Stimulated activated CD4-positive, alpha-beta T cell treated with anti-CD3 and anti-CD28 coated beads, Interleukin-4, amount 100 ng/mL, for 48 hours (primary cell): Measurements from ENCODE around the gene DLGAP1.
A peak's percentile ranks its signal among the peaks of the same experiment; 100 is the strongest.
"Not testable (repeated sequence)": the region's sequence is repeated elsewhere in the genome, so short reads cannot be mapped to it uniquely, and the experiment has no call there.

ENCODE experiments used
- DNase-seq, 2 donors: peaks; one replicate each; pipeline ENCODE4 v3.0.0-alpha.2; 2020; ENCODE audit warnings: low read depth in 2 of 2

The DLGAP1 gene

DNA sequence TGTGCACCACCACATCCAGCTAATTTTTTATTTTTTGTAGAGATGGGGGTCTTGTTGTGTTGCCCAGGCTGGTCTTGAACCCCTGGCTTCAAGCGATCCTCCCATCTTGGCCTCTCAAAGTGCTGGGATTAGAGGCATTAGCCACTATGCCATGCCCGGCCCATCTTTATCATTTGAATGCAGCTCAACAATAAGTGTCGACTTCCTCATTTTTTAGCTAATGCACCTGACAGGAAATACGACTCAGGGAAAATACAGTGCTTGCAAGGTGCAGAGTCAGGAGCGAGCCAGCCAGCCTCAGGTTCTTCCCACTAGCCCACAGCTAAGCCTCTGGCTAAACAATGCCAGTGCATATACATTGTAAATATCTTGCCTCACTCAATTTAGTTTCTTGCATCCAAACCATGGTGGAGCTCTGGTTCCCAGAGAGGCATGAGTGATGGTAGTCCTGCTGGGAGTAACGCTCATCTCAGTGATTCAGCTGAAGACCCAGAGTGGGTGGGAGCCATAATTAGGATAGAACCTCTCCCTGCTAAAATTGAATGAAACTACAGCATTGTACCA is 870.1 kb downstream of the DLGAP1 start:
- DNase-seq, result no peak

DNA sequence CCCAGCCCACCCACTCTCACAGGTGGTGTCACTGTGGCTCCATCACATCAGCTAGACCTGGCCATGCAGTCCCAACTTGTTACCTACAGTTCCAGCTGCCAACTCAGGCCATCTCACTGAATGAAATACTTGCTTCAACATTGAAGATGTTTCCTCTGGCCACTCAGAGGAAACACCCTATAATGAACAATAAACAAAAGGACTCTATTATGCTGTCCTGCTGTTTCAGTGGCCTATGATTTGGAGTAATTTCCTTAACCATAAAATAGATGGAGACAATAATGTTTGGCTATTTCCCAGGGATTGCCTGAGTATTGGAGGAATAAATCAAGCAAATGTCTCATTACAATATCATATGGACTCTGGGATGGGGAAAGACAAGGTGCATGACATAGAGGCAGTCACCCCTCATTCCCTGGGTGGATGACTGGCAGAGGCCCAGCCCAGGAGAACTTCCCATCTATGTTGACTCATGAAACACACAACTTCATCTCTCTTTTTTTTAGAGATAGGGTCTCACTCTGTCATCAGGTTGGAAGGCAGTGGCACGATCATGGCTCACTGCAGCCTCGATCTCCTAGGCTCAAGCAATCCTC is 870.7 kb downstream of the DLGAP1 start:
- no peak for DNase-seq

DNA sequence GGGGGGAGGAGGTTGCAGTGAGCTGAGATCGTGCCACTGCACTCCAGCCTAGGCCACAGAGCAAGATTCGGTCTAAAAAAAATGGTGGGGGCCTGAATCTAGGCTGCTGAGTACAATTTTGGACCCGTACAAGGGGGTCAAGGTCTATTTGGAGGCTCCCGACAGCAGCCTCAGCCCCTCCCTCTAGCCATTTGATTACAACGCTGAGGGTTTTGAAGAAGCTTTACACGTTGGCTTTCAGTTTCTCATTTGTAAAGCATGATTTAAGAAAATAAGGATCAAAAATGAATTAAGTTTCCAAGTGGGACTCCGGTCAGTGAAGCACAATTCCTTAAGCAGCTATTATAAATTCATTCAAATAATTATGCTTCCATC is 871.2 kb downstream of the DLGAP1 start:
- no peak for DNase-seq

DNA sequence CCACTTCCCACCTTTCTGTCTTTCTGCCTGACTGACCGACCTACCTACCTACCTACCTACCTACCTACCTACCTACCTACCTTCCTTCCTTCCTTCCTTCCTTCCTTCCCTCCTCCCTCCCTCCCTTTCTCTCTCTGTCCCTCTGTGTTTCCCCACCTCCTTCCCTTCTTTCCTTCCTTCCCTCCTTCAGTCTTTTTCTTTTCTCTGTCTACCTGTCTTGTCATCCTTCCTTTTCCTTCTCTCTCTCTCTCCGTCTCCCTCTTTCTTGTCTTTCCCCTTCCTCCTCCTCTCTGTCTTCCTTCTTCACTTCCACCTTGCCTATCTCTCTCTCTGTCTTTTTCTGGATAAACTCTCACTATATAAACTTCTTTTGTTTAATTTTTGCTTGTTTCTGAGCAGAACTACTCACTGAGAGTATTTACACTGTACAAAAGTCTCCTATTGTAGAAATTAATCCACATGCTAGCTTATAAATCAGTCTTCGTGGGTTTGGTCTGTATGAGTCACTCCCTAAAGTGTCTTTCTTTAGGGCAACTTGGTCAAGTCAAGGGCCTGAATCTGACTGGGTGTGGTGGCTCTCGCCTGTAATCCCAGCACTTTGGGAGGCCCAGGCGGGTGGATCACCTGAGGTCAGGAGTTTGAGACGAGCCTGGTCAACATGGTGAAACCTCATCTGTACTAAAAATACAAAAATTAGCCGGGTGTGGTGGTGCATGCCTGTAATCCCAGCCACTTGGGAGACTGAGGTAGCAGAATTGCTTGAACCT is 871.8 kb downstream of the DLGAP1 start:
- DNase-seq, result not testable (repeated sequence)

DNA sequence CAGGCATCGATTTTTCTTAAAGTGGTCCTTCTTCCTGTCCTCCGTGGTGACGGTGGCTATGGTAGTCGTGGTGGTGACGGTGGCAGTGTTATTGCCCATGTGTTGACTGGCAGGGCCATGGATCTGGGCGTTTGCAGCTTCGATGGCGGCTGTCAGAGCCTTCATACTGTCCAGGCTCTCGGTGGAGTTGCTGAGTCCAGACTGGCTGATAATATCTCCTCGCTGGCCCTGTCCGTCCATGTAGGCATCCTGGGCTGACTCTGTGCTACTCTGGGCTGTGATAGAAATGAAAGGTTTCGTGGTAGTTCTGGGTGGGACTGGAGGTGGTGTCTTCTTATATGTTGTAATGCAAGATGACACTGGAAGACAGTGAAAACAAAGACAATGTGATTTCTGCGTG is 873.2 kb downstream of the DLGAP1 start:
- no peak for DNase-seq

DNA sequence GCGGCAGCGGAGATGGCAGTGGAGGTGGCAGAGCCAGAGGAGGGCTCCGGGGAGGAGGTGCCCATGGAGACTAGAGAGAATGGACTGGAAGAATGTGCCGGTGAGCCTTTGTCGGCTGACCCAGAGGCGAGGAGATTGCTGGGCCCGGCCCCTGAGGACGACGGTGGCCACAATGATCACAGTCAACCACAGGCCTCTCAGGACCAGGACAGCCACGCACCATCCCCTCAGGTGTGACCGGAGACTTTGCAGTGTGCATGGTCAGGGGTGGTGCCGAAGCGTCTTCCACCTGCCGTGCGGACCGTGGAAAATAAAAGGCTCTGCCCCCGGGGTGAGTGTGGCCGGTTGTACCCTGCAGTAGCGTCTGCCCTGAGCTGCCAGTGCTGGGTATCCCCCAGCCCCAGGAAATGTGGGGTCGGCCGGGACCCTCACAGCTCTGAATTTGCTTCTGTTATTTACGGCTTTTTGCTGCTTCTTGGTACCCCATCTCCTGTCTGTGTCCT is 874.5 kb downstream of the DLGAP1 start:
- not testable (repeated sequence) for DNase-seq

DNA sequence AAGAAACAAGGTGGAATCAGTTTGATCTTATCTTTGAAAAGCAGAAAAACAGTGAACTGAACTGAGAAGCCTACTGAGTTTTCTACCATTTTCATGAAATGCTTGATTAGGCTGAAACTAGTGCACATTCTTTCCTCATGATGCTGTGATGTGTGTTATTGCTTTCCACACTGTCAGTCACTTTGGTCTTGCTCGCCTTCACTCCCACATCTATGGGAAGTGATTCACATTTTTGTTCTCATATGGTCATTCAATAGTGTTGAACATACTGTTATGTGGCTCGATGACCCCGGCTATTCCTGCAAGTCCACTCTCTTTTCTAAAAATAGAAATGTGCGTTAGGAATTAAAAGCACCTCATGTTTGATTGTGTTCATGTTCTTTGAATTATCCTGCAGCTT is 875.4 kb downstream of the DLGAP1 start:
- DNase-seq, result no peak

DNA sequence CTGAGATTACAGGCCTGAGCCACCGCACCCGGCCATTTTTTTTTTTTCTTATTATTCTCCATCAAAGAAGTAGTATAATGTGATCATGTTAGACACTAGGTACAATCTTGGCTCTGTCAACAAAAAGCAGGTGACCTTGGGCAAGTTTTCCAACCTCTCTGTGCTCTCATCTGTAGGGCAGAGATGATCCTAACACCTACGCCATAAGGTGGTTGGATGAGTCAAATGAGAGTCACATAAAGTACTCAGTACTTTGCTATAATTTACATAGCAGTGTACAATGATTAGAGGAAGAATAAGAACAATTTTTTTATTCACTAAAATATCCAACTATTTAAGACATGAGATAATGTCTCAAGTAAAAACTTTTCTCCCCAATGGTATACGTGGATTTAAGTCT is 876.5 kb downstream of the DLGAP1 start:
- no peak for DNase-seq

DNA sequence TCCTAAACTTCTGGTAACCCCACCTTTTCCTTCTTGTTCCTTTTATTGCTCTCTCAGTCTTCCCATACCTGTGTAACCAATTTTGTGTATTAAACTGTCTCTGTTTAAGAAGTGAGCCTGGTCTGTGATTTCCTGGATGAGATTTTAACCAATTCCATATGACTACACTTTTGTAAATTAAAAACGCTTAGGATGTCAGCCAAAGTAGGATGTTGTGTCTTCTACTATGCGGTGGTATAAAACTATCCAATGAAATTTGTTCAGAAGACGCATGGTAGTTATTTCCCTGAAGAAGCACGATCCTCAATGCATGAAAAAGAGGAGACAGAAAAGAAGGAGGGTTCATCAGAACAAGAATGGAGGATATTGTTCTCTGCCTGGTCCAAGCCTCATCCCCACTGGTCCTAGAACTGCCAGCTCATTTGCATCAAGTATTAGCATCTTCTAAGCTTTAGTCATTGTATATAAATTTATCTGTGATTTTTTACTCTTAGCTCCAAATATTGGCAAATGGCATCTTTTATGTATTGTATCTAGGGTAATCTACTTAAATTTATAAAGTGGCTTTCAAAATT is 877.7 kb downstream of the DLGAP1 start:
- no peak for DNase-seq

DNA sequence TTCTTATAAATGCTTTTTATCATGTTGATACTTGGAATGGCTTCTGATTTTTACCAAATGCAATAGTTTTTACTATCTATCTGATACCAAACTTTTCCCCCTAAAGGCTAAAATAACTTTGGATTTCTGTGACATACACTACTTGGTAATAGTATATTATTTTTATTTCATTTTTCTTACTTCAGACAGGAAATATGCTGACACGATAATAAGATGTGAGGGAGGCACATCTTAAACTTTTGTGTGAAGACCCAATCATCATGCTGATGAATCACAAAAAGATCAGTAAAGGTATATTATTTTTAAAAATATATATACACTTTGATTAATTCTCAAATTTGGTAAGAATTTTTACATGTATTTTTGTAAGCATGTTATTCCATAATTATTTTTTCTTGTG is 882.3 kb downstream of the DLGAP1 start:
- no peak for DNase-seq

DNA sequence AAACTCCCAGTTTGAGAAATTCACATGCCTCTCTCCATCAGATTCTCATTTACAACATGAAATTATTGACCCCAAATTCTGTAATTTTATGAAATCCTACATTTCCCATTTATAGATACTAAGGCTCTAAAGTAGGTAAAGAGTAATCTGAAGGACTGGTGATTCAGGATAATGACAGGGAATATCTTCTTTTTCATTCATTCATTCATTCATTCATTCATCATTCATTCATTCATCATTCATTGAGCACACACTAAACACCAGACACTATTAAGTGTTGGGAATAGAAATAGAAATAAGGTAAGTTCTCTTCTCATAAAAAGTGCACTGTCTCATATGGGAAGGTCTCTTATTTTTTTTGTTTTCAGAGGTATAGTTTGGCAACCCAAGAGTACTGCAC is 888.3 kb downstream of the DLGAP1 start:
- no peak for DNase-seq

DNA sequence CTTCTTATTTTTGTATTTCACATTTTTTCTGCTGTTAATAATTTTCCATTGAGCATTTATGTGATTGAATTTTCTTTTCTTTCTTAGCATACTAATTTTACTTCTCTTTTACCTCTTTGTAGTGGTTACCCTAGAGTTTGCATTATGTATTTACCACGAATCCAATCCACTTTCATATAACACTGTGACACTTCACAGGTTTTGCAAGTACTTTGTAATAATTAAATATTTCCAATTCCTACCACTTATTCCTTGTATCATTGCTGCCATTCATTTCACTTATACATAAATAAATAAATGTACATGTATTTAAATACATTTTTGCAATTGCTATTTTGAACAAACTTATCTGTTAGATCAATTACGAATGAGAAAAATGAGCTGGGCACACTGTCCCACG is 894.4 kb downstream of the DLGAP1 start:
- DNase-seq, result no peak

DNA sequence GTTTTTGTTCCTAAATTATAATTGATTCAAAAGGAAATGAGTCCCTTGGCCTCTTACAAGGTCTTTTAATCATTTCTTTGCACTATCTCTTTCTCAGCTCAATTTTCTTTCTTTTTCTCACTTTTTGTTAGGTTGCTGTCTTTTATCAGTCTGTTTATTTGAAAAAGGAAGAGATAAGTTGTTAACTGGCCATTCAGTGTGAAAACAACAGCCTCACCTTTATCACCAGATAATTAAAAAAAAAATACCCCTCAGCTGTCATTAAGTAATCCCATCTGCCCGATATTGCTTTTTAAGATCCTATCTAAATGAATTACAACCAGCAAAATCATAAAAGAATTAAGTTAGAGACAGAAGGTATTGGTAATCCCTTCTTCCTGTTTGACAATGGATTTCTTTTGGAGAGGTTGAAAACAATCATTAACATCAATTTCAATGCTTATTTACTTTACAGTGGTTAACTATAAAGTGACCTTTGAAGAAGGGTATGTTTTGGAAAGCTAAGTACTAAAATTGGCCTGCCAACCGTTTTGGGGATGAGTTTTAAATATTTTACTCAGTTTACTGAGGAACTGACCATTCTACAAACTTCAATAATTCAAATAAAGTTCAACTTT is 900.2 kb downstream of the DLGAP1 start:
- no peak for DNase-seq

DNA sequence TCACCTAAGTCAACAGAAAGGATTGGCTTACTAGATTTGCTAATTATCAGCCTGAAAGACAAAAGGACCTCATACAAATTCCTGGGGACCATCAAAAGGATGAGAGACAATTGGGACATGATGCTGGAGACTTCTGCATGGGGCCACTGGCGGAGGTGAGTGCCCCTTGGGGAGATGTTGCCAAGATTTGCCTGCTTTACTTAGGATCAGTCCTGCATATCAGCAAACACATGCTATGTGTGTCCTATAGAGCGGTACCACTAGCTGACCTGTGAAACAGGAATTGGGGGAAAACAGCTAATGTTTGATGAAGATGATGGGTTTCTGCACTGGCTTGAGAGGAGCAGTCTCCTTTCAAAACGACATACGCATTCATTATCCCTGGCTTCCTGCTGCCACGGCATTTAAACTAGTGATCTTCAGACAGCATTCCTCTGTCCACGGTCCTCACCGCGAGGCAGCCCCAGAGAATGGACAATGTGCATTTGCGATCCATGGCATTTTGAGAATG is 901.0 kb downstream of the DLGAP1 start:
- DNase-seq, result no peak

DNA sequence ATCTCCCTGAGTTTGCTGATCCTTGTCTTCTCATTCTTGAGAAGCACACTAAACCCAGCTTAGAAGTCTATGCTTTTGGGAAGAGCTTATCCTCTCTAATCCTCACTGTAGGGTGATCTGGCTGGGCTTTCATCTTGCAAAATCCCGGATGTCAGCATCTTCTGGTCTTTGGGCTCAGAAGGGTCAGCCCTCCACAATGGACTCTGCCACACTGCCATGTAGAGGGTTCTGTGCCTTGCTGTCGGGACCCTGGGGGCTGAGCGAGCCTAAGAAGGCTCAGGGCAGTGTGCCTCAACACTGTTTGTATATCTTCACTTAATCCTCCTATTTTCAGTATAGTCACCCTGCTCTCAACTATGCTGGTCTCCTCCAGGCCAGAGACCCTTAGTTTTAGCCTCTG is 902.8 kb downstream of the DLGAP1 start:
- no peak for DNase-seq

DNA sequence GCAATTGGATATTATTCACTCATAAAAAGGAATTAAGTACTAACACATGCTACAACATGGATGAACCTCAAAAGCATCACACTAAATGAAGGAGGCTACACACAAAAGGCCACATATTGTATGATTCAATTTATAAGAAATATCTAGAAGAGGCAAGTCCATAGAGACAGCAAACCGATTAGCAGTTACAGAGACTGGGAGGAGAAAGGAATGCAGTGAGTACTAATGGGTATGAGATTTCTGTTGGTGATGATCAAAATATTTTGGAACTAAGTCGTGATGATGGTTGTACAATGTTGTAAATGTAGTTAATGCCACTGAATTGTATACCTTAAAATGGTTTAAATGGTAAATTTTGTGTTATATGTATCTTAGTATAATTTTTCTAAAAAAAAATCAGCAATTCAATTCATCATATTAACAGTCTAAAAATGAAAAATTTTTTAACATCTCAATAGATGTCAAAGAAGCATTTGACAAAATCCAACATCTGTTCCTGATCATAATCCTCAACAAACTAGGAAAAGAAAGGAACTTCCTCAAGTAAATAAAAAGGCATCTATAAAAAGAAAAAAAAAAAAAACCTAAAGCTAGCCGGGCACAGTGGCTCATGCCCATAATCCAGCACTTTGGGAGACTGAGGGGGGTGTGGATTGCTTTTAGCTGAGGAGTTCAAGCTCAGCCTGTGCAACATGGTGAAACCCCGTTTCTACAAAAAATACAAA is 907.1 kb downstream of the DLGAP1 start:
- no peak for DNase-seq

DNA sequence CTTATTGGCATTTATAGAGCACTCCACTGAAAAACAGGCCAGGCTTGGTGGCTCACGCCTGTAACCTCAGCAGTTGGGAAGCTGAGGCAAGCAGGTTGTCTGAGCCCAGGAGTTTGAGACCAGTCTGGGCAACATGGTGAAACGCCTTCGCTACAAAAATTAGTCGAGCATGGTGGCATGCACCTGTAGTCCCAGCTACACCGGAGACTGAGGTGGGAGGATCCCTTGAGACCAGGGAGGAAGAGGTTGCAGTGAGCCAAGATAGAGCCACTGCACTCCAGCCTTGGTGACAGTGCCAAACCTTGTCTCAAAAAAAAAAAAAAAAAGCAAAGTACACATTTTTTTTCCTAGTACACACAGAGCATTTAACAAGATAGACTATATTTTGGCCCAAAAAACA is 909.0 kb downstream of the DLGAP1 start:
- DNase-seq, result no peak

DNA sequence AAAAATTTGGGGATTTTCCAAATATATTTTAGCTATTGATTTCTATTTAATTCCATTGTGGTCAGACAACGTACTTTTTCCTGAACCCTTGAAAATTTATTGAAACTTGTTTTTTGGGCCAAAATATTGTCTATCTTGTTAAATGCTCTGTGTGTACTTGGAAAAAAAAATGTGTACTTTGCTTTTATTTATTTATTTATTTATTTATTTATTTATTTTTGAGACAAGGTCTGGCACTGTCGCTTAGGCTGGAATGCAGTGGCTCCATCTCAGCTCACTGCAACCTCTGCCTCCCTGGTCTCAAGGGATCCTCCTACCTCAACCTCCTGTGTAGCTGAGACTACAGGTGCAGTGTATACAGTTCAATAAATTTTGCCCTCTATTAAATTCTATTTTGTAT is 910.6 kb downstream of the DLGAP1 start:
- DNase-seq, result no peak

DNA sequence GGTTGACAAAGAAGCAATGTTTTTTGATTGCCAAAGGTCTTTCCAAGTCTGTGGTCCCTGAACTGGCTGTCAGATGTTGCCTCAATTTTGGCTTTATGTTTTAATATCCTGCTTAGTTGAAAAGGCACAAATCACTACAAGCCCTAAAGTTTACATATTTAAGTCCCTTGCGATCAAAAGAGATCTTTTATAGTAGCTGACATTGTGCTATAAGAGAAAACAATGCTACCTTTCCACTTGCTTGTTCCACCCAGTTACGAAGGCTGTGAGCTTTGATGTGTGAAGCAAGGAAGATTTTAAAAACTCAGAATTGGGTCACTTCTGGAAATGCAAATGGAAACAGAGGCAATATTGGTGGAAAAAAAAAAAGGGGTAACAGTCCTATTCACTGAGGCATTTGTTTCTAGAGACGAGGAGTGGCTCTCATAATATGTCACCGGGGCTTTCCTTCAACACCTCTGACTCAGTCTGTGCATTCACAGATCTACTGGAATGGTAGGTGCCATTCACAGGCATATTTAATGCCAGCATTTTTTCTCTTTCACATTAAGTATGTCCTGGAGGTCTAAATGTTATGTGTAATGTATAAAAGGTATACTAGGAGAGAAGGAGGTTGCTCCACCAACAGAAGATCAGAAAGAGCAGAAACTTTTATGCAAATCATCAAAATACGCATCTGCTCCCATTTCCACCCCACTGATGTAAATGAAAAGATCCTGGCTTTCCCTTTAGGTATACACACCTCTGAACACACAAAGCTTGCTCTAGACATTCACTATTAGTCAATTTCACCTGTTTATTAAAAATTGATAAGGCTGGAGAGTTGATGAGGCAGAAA is 913.3 kb downstream of the DLGAP1 start:
- DNase-seq, result peak in 1 of 2 donors; percentile 32

DNA sequence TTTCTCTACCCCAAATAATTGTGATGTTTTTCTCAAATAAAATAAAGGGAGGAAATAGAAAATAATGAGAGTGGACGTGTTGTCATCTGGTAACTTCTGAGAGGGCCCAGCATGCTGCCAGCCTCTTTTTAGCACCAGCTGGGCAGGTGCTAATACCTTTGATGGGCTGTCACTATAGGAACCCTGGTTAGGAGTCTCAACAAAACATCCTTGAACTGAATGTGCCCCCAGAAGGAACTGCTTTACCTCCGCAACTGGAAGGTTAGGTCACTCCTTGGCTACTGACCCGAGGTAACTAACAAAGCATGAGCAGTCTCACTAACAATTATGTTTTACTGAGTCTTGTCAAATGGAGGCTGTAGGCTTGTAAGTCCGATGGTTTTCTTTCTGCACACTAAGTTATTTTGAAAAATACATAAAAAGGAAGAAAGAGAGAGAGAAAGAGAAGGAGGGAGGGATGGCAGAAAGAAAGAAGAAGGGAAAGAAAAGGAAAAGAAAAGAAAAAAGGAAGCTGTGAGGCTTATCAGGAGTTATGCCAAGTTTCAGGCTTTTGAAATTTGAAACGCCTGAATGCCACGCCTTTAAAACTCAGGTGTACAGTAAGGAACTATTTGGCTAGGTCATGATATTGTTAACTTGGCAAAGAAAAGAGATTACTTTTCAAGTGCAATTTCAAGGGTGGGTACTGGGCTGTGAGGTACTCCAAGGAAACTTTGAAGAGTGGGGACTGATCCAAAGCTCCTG is 914.1 kb downstream of the DLGAP1 start:
- no peak for DNase-seq
